Muscle layer of colon (tissue), 2 donors: Measurements from ENCODE around the gene ICE2.

ENCODE experiments used
- H3K27ac ChIP-seq: one replicate; pipeline ENCODE4 v1.7.0; 2013; ENCODE audit warnings: low read depth, mild to moderate bottlenecking, low read length, moderate library complexity
- H3K27me3 ChIP-seq, 2 donors: one replicate each; pipeline ENCODE4 v1.7.0; 2013; ENCODE audit warnings: low read length in 2 of 2, mild to moderate bottlenecking in 2 of 2; ENCODE audit not compliant: insufficient read depth in 2 of 2, control insufficient read depth in 1 of 2
- H3K36me3 ChIP-seq: one replicate; pipeline ENCODE4 v1.7.0; 2013; ENCODE audit warnings: mild to moderate bottlenecking, low read length; ENCODE audit not compliant: insufficient read depth
- H3K4me1 ChIP-seq: one replicate; pipeline ENCODE4 v1.7.0; 2013; ENCODE audit warnings: mild to moderate bottlenecking, low read length; ENCODE audit not compliant: insufficient read depth
- H3K4me3 ChIP-seq, 2 donors: one replicate each; pipeline ENCODE4 v1.7.0; 2013; ENCODE audit warnings: low read length in 2 of 2, low read depth in 1 of 2, mild to moderate bottlenecking in 1 of 2, moderate library complexity in 1 of 2
- H3K9ac ChIP-seq: one replicate; pipeline ENCODE4 v1.7.0; 2013; ENCODE audit warnings: low read length
- H3K9me3 ChIP-seq: one replicate; pipeline ENCODE4 v1.7.0; 2013; ENCODE audit warnings: mild to moderate bottlenecking, low read length
- donor health status: abdominal sarcoma.
- donor health status: Adenocarcinoma of cecum.

ICE2 gene

DNA sequence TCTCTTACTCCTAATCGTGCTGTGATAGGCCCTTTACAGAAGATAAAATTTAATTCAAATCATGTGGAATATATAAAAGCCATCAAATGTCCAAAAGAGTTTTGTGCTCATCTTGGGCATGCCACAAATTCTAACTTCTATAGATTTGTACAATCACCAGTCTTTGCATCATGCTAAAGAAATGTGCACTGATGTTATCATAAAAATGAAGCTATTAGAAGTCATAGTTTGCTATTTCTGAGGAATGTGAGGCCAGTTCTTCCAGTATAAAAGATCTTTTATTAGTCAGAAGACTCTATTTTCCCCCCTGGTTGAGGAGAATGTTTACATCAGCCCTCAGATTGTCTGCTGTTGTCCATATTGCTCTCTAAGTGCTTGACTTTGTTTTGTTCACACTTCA is 79.0 kb downstream of the ICE2 start:
- no peak overlapping the region for H3K27ac ChIP-seq
- peaks cover 9% of the 10 kb centered on the region for H3K4me1 ChIP-seq
- no peak overlapping the region for H3K9ac ChIP-seq
- H3K9me3 ChIP-seq = no peaks in the 10 kb centered on the region
- no peak overlapping the region for H3K4me3 ChIP-seq
- no peaks in the 10 kb centered on the region for H3K36me3 ChIP-seq
- H3K27me3 ChIP-seq = no peaks in the 10 kb centered on the region

DNA sequence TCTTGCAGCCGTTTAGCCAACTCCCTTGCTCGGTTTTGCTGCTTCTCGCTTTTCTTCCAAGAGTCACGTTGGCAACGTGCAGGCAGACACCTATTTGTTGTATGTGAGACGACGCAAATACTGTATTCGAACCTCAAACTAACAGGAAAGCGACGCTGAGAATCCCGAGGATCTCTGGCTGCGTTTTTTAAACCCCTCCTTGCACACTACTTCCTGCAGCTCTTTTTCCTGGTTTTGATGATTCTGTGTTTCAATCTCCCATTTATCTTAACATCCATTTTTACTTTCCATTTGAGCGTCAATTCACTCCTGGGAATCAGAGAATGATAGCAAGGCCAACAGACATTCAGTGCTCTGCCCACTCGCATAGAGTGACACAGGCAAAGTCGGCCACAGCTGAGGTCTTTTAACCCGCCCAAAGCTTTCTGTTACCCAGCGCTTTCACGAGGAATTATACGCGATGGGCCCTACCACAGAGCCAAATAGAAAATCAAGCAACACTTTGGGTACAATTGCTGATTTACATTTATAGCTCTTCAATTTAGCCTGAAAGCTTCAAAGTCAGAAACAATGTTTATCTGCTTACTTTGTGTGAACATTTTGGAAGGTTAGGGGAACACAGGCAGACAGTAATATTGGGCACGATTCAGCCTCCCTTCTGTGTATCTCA is 79.6 kb downstream of the ICE2 start:
- H3K9me3 ChIP-seq = no peaks in the 10 kb centered on the region
- H3K4me1 ChIP-seq = peaks cover 15% of the 10 kb centered on the region
- H3K27ac ChIP-seq = peak overlapping the region; percentile 29
- H3K27me3 ChIP-seq = no peaks in the 10 kb centered on the region
- H3K36me3 ChIP-seq = no peaks in the 10 kb centered on the region
- no peak overlapping the region for H3K9ac ChIP-seq
- H3K4me3 ChIP-seq = peak overlapping the region in 1 of 2 donors; percentile 57

DNA sequence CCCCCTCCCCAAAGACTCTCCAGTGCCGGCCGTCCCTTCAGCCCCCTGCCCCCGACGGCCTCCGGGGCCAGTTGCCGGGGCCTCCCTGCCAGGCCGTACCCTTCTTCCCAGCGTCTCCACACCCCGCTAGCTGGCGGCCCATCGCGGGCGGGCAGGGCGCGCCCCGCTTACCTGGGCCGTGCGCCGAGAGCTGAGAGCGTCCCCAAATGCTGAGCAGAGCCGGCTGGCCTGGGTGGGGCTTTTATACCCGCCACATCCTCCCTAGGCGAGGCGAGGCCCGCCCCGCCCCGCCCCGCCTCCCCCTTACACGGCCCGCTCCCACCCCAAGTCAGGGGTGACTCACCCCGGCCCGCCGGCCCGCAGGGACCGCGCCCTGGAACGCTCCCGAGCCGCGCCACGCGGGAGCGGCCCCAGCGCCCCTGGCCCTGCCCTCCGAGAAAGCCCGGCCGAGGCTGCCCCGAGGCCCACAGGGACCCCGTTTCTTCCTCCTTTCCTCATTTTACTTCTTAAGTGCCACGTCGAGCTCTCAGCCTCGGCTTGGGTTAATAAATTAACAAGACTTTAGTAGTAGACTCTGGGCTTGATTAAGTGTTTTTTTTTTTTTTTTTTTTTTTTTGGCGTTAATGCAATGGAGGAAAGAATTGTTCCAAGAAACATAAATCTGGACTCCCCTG is 81.0 kb downstream of the ICE2 start, which contains the start of gene ANXA2:
Gene ANXA2, minus strand, starts transcription at position 215 of the 674 bp plus-strand sequence. CDS start 11,911 bp downstream, outside the sequence.
- Histone ChIP-seq H3K9ac (peak within 1 kb of the TSS; percentile 72), H3K4me1 (peaks cover 30% of the 10 kb centered on the region), H3K27me3 (no peaks in the 10 kb centered on the region), H3K36me3 (no peaks in the 10 kb centered on the region), H3K4me3 (peak within 1 kb of the TSS; percentile 66 to 87), H3K9me3 (no peaks in the 10 kb centered on the region), H3K27ac (peak within 1 kb of the TSS; percentile 86)

DNA sequence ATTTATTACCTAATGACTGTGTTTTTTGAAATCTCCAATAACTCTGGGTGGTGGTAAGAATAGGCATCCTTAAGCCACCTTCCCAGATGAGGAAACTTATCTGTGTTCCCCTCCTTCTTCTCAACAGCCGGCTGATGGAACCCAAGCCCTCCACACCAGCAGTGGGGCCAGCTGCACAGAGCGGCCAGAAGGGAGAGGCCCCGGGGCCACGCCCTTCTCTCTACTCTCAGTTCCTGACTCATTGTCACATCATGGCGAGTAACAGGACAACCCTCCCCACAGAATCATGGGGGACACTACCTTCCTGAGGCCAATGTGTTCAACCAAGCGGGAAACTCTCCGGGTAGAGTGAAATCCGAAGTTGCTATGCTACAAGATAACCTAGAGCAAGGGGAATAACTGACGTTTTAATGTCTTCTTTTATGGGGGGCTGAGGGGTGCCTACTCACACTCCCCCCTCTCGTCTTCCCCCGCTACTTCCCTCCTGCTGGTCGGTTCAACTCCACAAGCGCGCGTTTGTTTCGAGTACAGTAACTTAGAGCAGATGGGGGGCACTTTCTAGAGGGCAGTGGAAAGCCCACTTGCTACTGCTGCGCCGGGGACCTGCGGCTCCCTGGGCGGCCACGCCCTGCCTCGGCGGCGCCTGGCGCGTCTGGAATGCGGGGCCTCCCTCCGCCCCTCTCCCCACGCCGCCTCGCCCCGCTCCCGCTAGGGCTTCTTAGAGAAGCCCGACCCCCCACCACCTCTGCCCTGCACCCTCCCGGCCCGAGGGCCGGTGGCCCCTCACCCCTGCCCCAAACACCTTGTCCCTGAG is 81.8 kb downstream of the ICE2 start:
- peak overlapping the region; percentile 72 for H3K9ac ChIP-seq
- no peaks in the 10 kb centered on the region for H3K36me3 ChIP-seq
- peaks cover 37% of the 10 kb centered on the region for H3K4me1 ChIP-seq
- no peaks in the 10 kb centered on the region for H3K27me3 ChIP-seq
- H3K27ac ChIP-seq = peak overlapping the region; percentile 86
- peak overlapping the region; percentile 66 to 87 for H3K4me3 ChIP-seq
- no peaks in the 10 kb centered on the region for H3K9me3 ChIP-seq

DNA sequence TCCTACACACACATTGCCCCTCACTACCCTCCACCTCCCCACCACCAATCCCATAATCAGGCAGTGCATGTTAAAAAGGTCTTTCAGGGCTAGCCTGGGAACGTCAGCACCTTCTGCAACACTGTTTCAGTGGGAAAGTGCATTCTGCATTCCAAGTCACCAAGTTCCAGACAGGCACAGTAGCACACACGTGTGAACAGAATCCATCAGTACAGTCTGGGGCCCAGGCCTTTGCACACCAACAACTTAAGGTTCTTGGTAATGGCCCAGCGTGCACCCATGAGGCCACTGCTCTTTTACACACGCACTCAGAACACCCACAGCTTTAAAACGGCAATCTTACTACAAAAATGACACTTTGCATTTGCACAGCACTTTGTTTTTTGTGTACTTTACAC is 82.4 kb downstream of the ICE2 start:
- Histone ChIP-seq H3K9ac (peak overlapping the region; percentile 72), H3K27ac (peak overlapping the region; percentile 86), H3K27me3 (no peaks in the 10 kb centered on the region), H3K4me1 (peaks cover 43% of the 10 kb centered on the region), H3K9me3 (no peaks in the 10 kb centered on the region), H3K36me3 (no peaks in the 10 kb centered on the region), H3K4me3 (peak overlapping the region; percentile 66 to 87)

DNA sequence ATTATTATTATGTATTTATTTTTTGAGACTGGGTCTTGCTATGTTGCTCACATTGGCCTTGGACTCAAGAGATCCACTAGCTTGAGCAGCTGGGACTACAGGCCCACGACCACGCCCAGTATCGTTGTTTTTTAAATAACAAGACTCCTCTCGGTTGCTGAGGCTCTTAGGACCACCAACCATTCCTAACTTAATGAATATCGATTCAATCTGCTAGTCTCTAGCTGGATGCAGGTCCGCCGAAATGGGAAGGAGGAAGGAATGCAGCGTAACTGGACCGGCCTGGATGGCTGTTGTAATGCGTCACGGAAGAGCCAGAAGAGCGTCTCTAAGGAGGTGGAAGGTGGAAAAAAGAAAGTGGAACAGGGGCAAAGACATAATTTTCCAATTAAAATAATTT is 82.8 kb downstream of the ICE2 start:
- Histone ChIP-seq H3K27ac (peak overlapping the region; percentile 86), H3K36me3 (no peaks in the 10 kb centered on the region), H3K9ac (no peak overlapping the region), H3K4me3 (peak overlapping the region; percentile 21 to 87), H3K27me3 (no peaks in the 10 kb centered on the region), H3K9me3 (no peaks in the 10 kb centered on the region), H3K4me1 (peaks cover 48% of the 10 kb centered on the region)

DNA sequence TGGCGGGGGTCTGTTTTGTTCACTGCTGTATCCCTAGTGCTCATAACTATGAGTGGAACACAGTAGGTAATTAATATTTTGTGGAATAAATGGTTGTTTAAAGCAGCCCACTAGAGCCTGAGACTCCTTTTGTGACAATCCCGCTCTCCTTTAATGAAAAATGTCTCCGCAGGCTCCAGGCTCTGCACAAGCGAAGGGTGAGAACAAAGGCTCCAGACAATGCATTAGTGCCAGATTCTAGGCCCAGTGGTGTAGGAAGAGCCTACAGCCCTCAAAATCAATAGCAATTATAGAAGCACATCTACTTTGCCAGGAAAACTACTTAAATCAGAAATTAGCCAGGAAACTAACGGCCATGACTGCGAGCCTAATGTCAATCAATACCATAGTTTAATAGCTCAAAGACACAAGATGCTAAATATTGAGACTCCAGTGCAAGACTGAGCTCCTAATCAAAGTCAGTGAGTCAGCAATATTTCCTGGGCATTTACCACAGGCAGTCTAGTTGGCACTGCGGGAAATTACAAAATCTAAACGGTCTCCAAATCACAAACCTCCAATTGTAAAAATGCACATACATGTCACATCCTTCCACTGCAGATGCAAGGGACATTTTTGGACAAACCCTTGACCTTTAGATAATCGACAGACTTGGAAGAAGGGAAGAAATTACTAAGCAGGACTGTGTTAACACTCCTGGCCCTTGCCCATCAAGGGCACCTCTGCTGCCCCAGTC is 83.5 kb downstream of the ICE2 start:
- Histone ChIP-seq H3K27me3 (no peaks in the 10 kb centered on the region), H3K36me3 (no peaks in the 10 kb centered on the region), H3K9me3 (no peaks in the 10 kb centered on the region), H3K4me1 (peaks cover 54% of the 10 kb centered on the region), H3K9ac (no peak overlapping the region), H3K27ac (no peak overlapping the region), H3K4me3 (peak overlapping the region in 1 of 2 donors; percentile 26)

DNA sequence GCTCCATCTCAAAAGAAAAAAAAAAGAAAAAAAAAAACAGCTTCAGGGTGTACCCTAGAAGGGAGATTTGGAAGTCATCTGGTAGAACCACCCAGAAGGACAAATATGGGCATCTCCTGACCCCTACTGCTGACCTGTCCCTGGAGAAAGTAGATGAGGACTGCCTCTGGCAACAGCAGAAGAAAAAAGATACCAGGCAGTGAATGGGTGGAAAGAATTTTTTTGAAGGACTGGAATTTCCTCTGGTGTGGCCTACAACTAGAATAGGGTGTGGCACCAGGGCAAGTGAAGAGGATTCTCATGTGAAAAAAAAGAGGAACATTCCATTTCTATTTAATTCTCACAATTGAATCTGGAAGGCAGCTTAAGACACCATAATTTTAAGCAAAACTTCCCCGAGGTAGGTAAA is 84.2 kb downstream of the ICE2 start:
- Histone ChIP-seq H3K4me1 (peaks cover 62% of the 10 kb centered on the region), H3K9me3 (no peaks in the 10 kb centered on the region), H3K27ac (peak overlapping the region; percentile 74), H3K9ac (no peak overlapping the region), H3K36me3 (no peaks in the 10 kb centered on the region), H3K27me3 (no peaks in the 10 kb centered on the region), H3K4me3 (no peak overlapping the region)

DNA sequence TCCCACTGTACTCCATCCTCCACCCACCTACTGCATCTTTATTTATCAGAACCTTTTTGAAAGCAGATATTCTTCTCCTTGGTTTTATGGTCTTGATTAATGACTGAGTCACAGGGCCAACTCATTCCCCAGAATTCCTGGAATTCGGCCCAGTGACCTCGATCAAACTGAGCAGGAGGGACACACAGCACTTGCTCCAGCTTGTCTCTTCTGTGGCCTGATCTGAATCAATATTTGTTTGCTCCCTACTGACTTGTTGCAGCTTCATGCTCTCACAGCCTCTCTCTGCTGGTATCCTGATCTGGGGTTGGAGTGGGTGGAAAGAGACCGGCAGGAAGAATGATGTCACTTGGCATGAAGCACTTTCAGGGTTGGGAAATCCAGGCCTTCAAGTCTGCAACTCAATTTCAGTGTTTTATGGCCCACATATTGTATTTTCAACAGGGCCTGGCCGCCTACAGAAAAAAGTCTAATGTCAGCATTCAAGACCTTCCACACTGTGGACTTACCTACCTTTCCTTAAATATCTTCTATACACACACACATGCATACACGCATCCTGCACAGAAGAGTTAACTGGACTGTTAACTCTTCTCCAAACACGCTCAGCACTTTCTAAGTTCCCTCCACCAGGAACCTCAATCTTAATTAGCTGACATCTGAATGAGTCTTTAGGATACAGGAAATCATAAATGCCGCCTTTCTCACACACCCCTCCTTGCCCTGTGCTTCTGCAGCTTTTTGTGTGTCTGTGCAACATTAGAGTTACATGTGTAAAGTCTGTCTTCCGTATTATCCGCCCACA is 85.8 kb downstream of the ICE2 start:
- H3K36me3 ChIP-seq = no peaks in the 10 kb centered on the region
- H3K27me3 ChIP-seq = no peaks in the 10 kb centered on the region
- H3K4me3 ChIP-seq = peak overlapping the region in 1 of 2 donors; percentile 17
- H3K27ac ChIP-seq = peak overlapping the region; percentile 80
- peaks cover 74% of the 10 kb centered on the region for H3K4me1 ChIP-seq
- H3K9me3 ChIP-seq = no peaks in the 10 kb centered on the region
- peak overlapping the region; percentile 4 for H3K9ac ChIP-seq

DNA sequence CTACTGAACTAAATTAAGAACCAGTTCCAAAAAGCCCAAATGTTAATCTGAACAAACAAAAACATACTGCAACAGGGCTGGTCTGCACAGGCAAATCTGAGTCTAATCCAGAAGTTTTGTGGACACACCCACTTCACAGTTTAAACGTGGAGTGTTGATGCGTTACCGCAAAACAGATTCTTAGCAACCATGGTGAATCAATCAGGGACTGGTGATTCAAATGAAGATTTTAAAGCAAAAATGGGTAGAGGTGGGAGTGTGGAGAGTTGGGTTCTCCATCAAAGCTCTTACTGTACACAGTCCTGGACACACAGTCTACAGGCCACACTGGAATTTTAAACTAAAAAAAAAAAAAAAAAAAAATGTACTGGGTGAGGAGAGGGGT is 86.3 kb downstream of the ICE2 start:
- Histone ChIP-seq H3K27ac (peak overlapping the region; percentile 80), H3K27me3 (no peaks in the 10 kb centered on the region), H3K4me3 (peak overlapping the region in 1 of 2 donors; percentile 17), H3K4me1 (peaks cover 74% of the 10 kb centered on the region), H3K9me3 (no peaks in the 10 kb centered on the region), H3K36me3 (no peaks in the 10 kb centered on the region), H3K9ac (no peak overlapping the region)
